Measurements from ENCODE around the gene SLC35E2B. TPM values are rescaled to one million over a fixed set of nuclear protein-coding genes. Genes with fewer than 3 reads are reported as not detected.
"Not testable (repeated sequence)": the region's sequence is repeated elsewhere in the genome, so short reads cannot be mapped to it uniquely, and the experiment has no call there.

The SLC35E2B gene
- total and polyA plus RNA-seq, 5 donors = 14.3 to 29.5 (median 23.6) TPM

- WGBS = 91% methylated on average over 37 of the region's 37 CpGs
- ATAC-seq; H3K9me3 ChIP-seq (ENCODE audit: control insufficient read depth, low read length); H3K4me1 ChIP-seq (ENCODE audit: control insufficient read depth, insufficient read depth, low read length); intact Hi-C loops (cut with DNase I); H3K27me3 ChIP-seq (ENCODE audit: control insufficient read depth, insufficient read depth); H3K27ac ChIP-seq (ENCODE audit: low read length); H3K4me3 ChIP-seq (ENCODE audit: low read length): not testable (repeated sequence)
- DNase-seq = peak; percentile 14 to 46 (median 40)
Measured at GRCh38 chr1:1636621-1637478, 55.7 kb downstream of the SLC35E2B start.

DNA sequence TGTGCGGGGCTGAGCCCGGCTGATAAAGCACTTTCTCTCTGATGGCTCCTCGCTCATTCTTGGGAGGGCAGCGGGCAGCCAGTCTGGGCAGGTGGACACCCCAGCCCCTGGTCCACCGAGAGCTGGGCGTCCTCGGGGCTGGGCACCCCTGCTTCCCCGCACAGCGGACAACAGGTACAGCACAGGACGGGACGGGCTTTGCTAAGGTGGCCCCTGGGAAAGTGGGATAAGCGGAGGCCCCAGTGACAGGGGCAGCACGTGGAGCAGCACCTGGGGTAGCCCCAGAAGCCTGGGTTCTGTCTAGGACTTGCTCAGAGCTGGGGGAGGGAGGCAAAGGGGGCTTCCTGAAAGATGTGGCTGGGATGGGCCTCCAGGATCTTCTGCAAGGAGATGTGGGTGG lies 58.0 kb downstream of the SLC35E2B start:
- WGBS = 94% methylated on average over 9 of the region's 13 CpGs
- intact Hi-C loops (cut with DNase I) = not testable (repeated sequence)
- peak in 2 of 3 donors; percentile 11 to 52 for DNase-seq

GRCh38 chr1:1633409-1633808 lies 59.2 kb downstream of the SLC35E2B start:
- DNase-seq; H3K4me3 ChIP-seq (ENCODE audit: low read length); intact Hi-C loops (cut with DNase I); H3K9me3 ChIP-seq (ENCODE audit: control insufficient read depth, low read length); H3K27ac ChIP-seq (ENCODE audit: low read length); H3K4me1 ChIP-seq (ENCODE audit: control insufficient read depth, insufficient read depth, low read length); H3K27me3 ChIP-seq (ENCODE audit: control insufficient read depth, insufficient read depth): not testable (repeated sequence)
- ATAC-seq = peak; percentile 3 to 24
- no CpG with 5 or more reads among the region's 35 CpGs for WGBS

More for the DNA sequence above, 58.0 kb downstream of the SLC35E2B start:
- not testable (repeated sequence) for H3K9me3 ChIP-seq (ENCODE audit: control insufficient read depth, low read length); H3K27me3 ChIP-seq (ENCODE audit: control insufficient read depth, insufficient read depth); ATAC-seq; H3K27ac ChIP-seq (ENCODE audit: low read length); H3K4me1 ChIP-seq (ENCODE audit: control insufficient read depth, insufficient read depth, low read length); H3K4me3 ChIP-seq (ENCODE audit: low read length)

DNA sequence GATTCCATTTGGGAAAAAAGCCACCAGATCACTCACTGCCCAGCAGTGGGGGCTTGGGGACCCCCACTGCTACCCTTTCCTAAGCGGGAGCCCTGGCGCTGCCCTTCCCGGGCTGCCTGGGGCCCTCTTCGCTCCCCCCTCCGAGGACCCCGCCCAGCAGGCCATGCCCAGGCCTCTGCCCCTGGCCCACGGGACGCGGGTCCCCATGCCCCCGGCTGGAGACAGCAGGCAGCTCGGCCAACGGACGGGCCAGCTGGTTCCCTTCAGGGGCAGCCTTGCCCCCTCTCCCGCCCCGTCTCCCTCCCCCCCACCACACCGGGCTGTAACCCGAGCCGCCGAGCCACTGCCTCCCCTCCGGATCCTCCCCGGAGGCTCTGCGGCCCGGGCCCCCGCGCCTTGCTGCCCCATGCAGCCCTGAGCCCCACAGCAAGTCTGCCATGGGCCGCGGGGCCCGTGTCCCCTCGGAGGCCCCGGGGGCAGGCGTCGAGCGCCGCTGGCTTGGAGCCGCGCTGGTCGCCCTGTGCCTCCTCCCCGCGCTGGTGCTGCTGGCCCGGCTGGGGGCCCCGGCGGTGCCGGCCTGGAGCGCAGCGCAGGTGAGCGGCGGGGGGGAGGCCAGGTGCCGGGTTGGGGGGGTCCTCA lies 60.7 kb downstream of the SLC35E2B start, which contains the start of gene MMP23B:
Gene MMP23B, plus strand, starts transcription at position 392 of the 639 bp plus-strand sequence. Its CDS starts 46 bp downstream, at position 438.
- ATAC-seq = peak; percentile 1 to 3
- intact Hi-C loops (cut with DNase I) = no loop called here
- Histone ChIP-seq H3K4me3 (ENCODE audit: low read length) (peak within 1 kb of the TSS; percentile 8), H3K27me3 (ENCODE audit: control insufficient read depth, insufficient read depth) (no peaks in the 10 kb centered on the region), H3K4me1 (ENCODE audit: control insufficient read depth, insufficient read depth, low read length) (no peaks in the 10 kb centered on the region), H3K9me3 (ENCODE audit: control insufficient read depth, low read length) (no peaks in the 10 kb centered on the region), H3K27ac (ENCODE audit: low read length) (peak within 1 kb of the TSS; percentile 18)
- DNase-seq = peak; percentile 57 to 85 (median 84)
- WGBS = 3% methylated on average over 48 of the region's 48 CpGs

- intact Hi-C loops (cut with DNase I) = no loop called here
- 9% methylated on average over 79 of the region's 79 CpGs for WGBS
Measured at GRCh38 chr1:1630965-1631781, 61.4 kb downstream of the SLC35E2B start.

DNA sequence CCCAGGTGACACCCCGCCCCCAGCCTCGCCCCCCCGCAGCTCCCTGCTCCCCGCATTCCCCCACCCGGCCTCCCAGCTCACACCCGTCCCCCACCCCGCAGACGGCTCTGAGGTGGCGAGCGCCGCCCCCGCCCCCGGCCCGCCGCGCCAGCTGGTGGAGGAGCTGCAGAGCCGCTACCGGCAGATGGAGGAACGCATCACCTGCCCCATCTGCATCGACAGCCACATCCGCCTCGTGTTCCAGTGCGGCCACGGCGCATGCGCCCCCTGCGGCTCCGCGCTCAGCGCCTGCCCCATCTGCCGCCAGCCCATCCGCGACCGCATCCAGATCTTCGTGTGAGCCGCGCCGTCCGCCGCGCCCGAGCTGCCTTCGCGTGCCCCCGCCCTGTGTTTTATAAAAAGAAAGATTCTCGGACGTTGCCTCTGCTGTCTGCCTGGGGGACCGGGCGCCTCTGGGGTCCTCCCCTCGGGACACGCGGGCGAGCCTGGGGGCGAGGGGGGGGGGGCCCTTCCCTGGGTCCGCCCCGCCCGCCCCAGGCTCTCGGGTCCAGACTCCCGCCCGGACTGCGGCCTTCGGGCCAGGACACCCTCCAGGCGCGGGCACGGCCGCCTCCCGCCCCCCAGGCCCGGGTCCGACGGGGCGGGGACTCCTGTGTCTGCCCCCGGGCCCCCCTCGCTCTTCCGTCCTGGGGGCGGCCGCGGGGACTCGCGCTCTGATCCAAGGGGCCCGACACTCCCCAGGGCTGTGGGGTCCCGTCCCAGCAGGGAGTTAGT lies 62.2 kb downstream of the SLC35E2B start:
- ATAC-seq = peak; percentile 17 to 30
- WGBS = 31% methylated on average over 80 of the region's 81 CpGs
- H3K9me3 ChIP-seq (ENCODE audit: control insufficient read depth, low read length) = no peaks in the 10 kb centered on the region
- no peaks in the 10 kb centered on the region for H3K27me3 ChIP-seq (ENCODE audit: control insufficient read depth, insufficient read depth)
- no peaks in the 10 kb centered on the region for H3K4me1 ChIP-seq (ENCODE audit: control insufficient read depth, insufficient read depth, low read length)
- no peak overlapping the region for H3K27ac ChIP-seq (ENCODE audit: low read length)
- peak overlapping the region; percentile 6 for H3K4me3 ChIP-seq (ENCODE audit: low read length)
- DNase-seq = peak; percentile 83 to 93 (median 92)
- intact Hi-C loops (cut with DNase I) = no loop called here

More at GRCh38 chr1:1630965-1631781, 61.4 kb downstream of the SLC35E2B start:
- no peaks in the 10 kb centered on the region for H3K9me3 ChIP-seq (ENCODE audit: control insufficient read depth, low read length)
- no peaks in the 10 kb centered on the region for H3K27me3 ChIP-seq (ENCODE audit: control insufficient read depth, insufficient read depth)
- no peaks in the 10 kb centered on the region for H3K4me1 ChIP-seq (ENCODE audit: control insufficient read depth, insufficient read depth, low read length)
- ATAC-seq (peak; percentile 54 to 58), DNase-seq (peak; percentile 86 to 95 (median 93))
- H3K27ac ChIP-seq (ENCODE audit: low read length) = peak overlapping the region; percentile 18
- H3K4me3 ChIP-seq (ENCODE audit: low read length) = peak overlapping the region; percentile 8

DNA sequence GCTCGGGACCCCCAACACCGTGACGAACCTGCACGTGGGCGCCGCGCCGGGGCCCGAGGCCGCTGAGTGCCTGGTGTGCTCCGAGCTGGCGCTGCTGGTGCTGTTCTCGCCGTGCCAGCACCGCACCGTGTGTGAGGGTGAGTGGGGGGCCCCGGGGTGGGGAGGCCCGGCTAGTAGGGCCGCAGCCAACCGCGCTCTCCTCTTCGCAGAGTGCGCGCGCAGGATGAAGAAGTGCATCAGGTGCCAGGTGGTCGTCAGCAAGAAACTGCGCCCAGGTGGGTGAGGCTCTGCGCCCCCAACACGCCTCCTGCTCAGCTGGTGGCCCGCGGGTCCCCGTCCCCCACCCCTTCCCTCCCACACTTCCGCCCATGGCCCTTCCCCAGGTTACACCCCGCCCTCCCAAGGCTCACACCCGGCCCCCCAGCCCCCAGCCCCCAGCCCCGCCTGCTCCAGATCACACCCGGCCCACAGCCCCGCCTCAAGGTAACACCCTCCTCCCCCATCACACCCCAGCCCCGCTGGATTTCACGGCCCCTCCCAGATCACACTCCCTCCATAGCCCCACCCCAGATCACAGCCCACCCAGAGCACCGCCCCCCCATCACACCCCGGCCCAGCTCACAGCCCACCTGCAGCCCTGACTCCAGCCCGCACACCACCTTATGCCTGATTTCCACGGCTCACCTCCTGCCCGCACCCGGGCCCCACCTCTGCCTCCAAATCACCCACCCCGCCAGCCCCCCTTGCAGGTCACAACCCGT lies 63.0 kb downstream of the SLC35E2B start:
- 71% methylated on average over 48 of the region's 48 CpGs for WGBS
- Histone ChIP-seq H3K9me3 (ENCODE audit: control insufficient read depth, low read length) (no peaks in the 10 kb centered on the region), H3K27me3 (ENCODE audit: control insufficient read depth, insufficient read depth) (no peaks in the 10 kb centered on the region), H3K4me3 (ENCODE audit: low read length) (no peak overlapping the region), H3K4me1 (ENCODE audit: control insufficient read depth, insufficient read depth, low read length) (no peaks in the 10 kb centered on the region), H3K27ac (ENCODE audit: low read length) (no peak overlapping the region)
- intact Hi-C loops (cut with DNase I) = no loop called here
- ATAC-seq (no peak), DNase-seq (peak; percentile 29 to 73 (median 65))

GRCh38 chr1:1628754-1629429 lies 63.7 kb downstream of the SLC35E2B start:
- DNase-seq (peak; percentile 31 to 59 (median 58)), ATAC-seq (no peak)
- 66% methylated on average over 53 of the region's 53 CpGs for WGBS
- no peak overlapping the region for H3K4me3 ChIP-seq (ENCODE audit: low read length)
- intact Hi-C loops (cut with DNase I) = no loop called here
- no peaks in the 10 kb centered on the region for H3K4me1 ChIP-seq (ENCODE audit: control insufficient read depth, insufficient read depth, low read length)
- H3K27me3 ChIP-seq (ENCODE audit: control insufficient read depth, insufficient read depth) = no peaks in the 10 kb centered on the region
- H3K9me3 ChIP-seq (ENCODE audit: control insufficient read depth, low read length) = no peaks in the 10 kb centered on the region
- no peak overlapping the region for H3K27ac ChIP-seq (ENCODE audit: low read length)
